ENCODE measurements around the gene NFATC2. TPM values are rescaled to one million over a fixed set of nuclear protein-coding genes. Genes with fewer than 3 reads are reported as not detected.

Gene NFATC2
- total and polyA plus RNA-seq, 9 donors: 2.2 to 9.4 (median 5.1) TPM

DNA sequence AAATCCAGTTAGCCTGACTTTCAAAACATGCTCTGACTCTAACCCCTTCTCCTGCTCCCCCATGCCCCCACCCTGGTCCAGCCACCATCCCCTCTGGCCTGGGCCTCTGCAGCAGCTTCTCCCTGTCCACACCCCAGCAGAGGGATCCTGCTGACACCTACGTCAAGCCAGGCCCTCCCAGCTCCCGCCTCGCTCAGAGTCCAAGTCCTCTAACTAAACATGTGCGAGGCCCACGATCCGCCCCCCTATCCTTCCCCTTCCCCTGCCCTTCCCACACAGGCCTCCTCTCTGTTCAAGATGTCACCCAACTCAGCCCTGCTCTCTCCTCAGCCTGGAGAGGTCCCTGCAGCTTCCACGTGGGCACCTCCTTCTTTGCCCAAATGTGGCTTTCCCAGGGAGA is 33.7 kb downstream of the NFATC2 start:
- Histone ChIP-seq H3K27ac (no peak overlapping the region), H3K36me3 (no peaks in the 10 kb centered on the region), H3K27me3 (no peaks in the 10 kb centered on the region), H3K4me3 (no peak overlapping the region), H3K4me1 (ENCODE audit: insufficient read depth) (no peaks in the 10 kb centered on the region), H3K9me3 (no peaks in the 10 kb centered on the region)
- 91% methylated on average over 7 of the region's 7 CpGs for WGBS, 3 donors
- intact Hi-C loops (cut with DNase I): no loop called here
- no peak for TF ChIP-seq POLR2A (IDR thresholded peaks at IDR 0.05)
- no peak for DNase-seq

DNA sequence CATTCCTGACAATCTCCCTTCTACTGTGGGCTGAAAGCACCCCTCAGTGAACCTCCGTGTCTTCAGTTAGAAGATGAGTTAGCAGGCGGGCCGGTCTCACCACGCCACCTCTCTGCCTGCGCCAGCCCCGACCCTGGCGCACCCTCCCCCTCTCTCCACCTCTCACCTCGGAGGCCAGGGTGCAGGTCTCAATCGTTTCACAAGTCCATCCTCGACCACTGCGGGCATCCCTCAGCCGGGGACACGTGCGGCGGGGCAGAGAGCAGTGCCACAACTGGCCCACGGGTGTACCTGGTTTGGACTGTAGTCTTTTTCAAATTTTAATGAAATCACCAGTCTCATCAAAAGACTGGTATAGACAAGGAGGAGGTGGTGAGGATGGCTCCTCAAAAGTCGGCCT is 34.4 kb downstream of the NFATC2 start:
- Histone ChIP-seq H3K27ac (no peak overlapping the region), H3K9me3 (no peaks in the 10 kb centered on the region), H3K4me1 (ENCODE audit: insufficient read depth) (no peaks in the 10 kb centered on the region), H3K36me3 (no peaks in the 10 kb centered on the region), H3K4me3 (no peak overlapping the region), H3K27me3 (no peaks in the 10 kb centered on the region)
- DNase-seq: no peak
- intact Hi-C loops (cut with DNase I): no loop called here
- TF ChIP-seq POLR2A (IDR thresholded peaks at IDR 0.05) (no peak), EP300 (IDR thresholded peaks at IDR 0.05) (no peak)
- TF ChIP-seq, protein P1, sequence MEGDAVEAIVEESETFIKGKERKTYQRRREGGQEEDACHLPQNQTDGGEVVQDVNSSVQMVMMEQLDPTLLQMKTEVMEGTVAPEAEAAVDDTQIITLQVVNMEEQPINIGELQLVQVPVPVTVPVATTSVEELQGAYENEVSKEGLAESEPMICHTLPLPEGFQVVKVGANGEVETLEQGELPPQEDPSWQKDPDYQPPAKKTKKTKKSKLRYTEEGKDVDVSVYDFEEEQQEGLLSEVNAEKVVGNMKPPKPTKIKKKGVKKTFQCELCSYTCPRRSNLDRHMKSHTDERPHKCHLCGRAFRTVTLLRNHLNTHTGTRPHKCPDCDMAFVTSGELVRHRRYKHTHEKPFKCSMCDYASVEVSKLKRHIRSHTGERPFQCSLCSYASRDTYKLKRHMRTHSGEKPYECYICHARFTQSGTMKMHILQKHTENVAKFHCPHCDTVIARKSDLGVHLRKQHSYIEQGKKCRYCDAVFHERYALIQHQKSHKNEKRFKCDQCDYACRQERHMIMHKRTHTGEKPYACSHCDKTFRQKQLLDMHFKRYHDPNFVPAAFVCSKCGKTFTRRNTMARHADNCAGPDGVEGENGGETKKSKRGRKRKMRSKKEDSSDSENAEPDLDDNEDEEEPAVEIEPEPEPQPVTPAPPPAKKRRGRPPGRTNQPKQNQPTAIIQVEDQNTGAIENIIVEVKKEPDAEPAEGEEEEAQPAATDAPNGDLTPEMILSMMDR (IDR thresholded peaks at IDR 0.05): no peak
- WGBS, 3 donors: 95 to 97% (median 96%) methylated on average over 17 of the region's 17 CpGs

DNA sequence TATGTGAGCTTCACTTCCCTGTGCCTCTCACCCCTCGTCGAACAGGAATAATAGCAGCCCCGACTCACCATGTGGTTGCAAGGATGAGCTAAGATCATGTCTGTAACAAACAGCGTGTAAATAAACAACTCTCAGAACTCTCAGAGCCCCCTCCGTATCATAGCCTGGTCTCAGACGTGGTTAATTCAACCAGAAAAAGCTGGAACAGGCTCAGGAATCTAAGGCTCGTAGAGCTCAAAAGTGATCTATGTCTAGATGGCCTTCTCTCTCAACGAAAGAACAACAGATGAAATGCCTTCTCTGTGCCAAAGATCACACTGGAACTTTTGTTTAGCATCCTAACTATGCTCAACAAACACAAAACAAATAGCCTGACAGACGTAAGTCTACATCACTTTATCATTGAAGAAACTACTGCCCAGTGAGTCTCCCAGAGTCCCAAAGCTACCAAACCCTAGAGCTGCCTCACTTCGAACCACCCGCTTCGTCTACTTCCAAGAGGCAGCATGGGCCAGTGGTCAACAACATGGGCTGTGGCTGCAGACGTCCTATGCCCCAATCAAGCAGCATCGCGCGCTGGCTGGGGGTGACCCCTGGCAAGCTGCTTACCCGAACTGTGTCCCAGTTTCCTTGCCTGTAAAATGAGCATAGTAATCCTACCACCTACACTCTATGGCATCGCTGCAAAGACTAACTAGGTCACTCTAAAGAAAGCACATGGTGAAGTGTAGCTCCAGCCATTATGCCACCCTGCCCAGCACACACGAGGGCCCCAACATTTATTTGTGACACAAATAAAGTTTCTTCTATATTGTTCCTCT is 35.1 kb downstream of the NFATC2 start:
- TF ChIP-seq, protein P1 (IDR thresholded peaks at IDR 0.05): no peak
- no peak for TF ChIP-seq EP300 (IDR thresholded peaks at IDR 0.05)
- no peak for TF ChIP-seq POLR2A (IDR thresholded peaks at IDR 0.05)
- Histone ChIP-seq H3K9me3 (no peaks in the 10 kb centered on the region), H3K27me3 (no peaks in the 10 kb centered on the region), H3K4me1 (ENCODE audit: insufficient read depth) (no peaks in the 10 kb centered on the region), H3K36me3 (no peaks in the 10 kb centered on the region), H3K4me3 (no peak overlapping the region), H3K27ac (no peak overlapping the region)
- 53 to 64% (median 54%) methylated on average over 19 of the region's 19 CpGs for WGBS, 3 donors
- intact Hi-C loops (cut with DNase I): no loop called here
- no peak for DNase-seq

DNA sequence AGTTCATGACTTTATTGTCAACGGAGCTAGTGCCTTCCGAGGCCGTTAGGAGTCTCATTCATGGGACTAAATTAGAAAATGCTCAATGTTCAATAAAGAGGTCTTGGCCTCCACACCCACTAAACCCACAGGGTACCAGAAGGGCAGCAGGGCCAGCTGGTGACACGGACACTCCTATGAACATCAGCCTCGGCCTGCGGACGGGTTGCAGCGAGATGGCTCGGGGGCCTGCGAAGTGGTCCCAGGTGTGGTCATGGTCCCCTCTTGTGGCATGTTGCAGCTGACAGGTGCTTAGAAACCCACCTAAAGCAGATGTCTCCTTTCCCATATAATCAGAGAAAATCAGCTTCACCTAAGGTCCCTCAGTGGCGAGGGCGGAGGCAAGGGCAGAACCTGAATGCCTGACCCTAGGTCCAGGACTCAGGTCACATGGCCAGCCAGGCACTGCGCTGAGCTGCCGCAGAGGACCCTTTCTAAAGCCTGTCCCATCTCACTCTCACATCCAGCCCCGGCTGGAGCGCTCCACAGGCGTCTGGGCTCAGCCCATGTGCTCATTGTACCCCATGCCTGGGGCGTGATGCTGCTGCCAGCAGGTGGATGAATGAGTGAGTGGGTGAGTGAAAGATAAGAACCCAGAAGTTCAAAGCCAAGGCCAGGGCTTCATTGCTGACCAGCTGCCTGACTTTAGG is 35.8 kb downstream of the NFATC2 start:
- intact Hi-C loops (cut with DNase I): no loop called here
- 86 to 93% (median 88%) methylated on average over 16 to 18 of the region's 18 CpGs for WGBS, 3 donors

More for the DNA sequence above, 35.8 kb downstream of the NFATC2 start:
- Histone ChIP-seq H3K9me3 (no peaks in the 10 kb centered on the region), H3K4me3 (no peak overlapping the region), H3K27ac (no peak overlapping the region), H3K27me3 (no peaks in the 10 kb centered on the region), H3K36me3 (no peaks in the 10 kb centered on the region), H3K4me1 (ENCODE audit: insufficient read depth) (no peaks in the 10 kb centered on the region)
- TF ChIP-seq, protein P1 (IDR thresholded peaks at IDR 0.05): no peak
- TF ChIP-seq EP300 (IDR thresholded peaks at IDR 0.05): no peak
- no peak for TF ChIP-seq POLR2A (IDR thresholded peaks at IDR 0.05)
- no peak for DNase-seq
